Measurements from ENCODE around the gene LMF2. TPM values are rescaled to one million over a fixed set of nuclear protein-coding genes. Genes with fewer than 3 reads are reported as not detected.

LMF2 gene
- total and polyA plus RNA-seq, 2 of the 8 experiments (the other 6 are each of a cell fraction or from before 2014, with no cell fraction given) = 34.3 to 62.9 TPM

- H2AK5ac ChIP-seq (ENCODE audit: low read depth, low read length) = no peak overlapping the region
- H3K4me1 ChIP-seq (replicated peaks in 1 of 4; ENCODE audit: control insufficient read depth in 3 of 4, insufficient read depth in 4 of 4, low read length in 3 of 4) = peaks cover 2 to 8% (median 5%) of the 10 kb centered on the region in 4 experiments
- no peak overlapping the region for H4K91ac ChIP-seq (replicated peaks; ENCODE audit: insufficient read length, low read length)
- H2BK20ac ChIP-seq (ENCODE audit: low read length) = no peak overlapping the region
- H3K79me2 ChIP-seq (ENCODE audit: control insufficient read depth in 1 of 2, insufficient read depth in 2 of 2, low read length in 2 of 2) = peaks cover 0 to 13% of the 10 kb centered on the region in 2 experiments; a peak in 2 of 4 replicates
- no peak overlapping the region for H3K27ac ChIP-seq (ENCODE audit: low read depth, low read length)
- no peak overlapping the region for H3K56ac ChIP-seq (replicated peaks; ENCODE audit: insufficient read length, low read depth, low read length)
- H2AFZ ChIP-seq (ENCODE audit: low read length) = no peak overlapping the region
- H3K14ac ChIP-seq (ENCODE audit: insufficient read length) = no peak overlapping the region
- H3K23ac ChIP-seq (ENCODE audit: insufficient read length) = no peak overlapping the region
- H3K4me3 ChIP-seq (ENCODE audit: extremely low read depth in 1 of 4, insufficient read depth in 2 of 4, low read depth in 3 of 4, low read length in 4 of 4) = no peak overlapping the region
- H3K79me1 ChIP-seq (ENCODE audit: low read depth, low read length) = peaks cover 9% of the 10 kb centered on the region; the same call in 1 of the 2 replicates
- H3K4ac ChIP-seq (replicated peaks; ENCODE audit: insufficient read length, low read depth, low read length) = no peak overlapping the region
- CTCF ChIA-PET (ENCODE audit: partially characterized antibody) = interaction anchor here (0.5 to 2.7 kb wide), 3 partner anchors 10 to 146 kb away, joined by 3 to 11 read pairs (median 3); no protein-coding TSS in a partner anchor
- no peak overlapping the region for H4K8ac ChIP-seq (ENCODE audit: extremely low read depth, insufficient read depth, low read length)
- no peak overlapping the region for H2BK15ac ChIP-seq (ENCODE audit: low read length)
- DNase-seq (ENCODE audit: low read depth in 1 of 2, low spot score in 2 of 2) (no peak), FAIRE-seq (no peak)
- no peak overlapping the region for H2BK12ac ChIP-seq (ENCODE audit: low read depth, low read length)
- peaks cover 11% of the 10 kb centered on the region; the same call in 1 of the 2 replicates for H3K23me2 ChIP-seq (ENCODE audit: low read depth, low read length)
- no peak overlapping the region for H2BK120ac ChIP-seq (replicated peaks; ENCODE audit: low read depth, low read length)
- 97% methylated on average over 16 of the region's 44 CpGs; no CpG with 5 or more reads in 1 of the 2 experiments for WGBS, 2 experiments (ENCODE audit: extremely low coverage in 1 of 2, insufficient coverage in 1 of 2, insufficient read length in 1 of 2, insufficient replicate concordance in 2 of 2, low coverage in 1 of 2, low lambda C conversion rate in 2 of 2, missing lambda C conversion rate in 1 of 2)
- no peak overlapping the region for H3K18ac ChIP-seq (ENCODE audit: extremely low read depth, low read length)
- H3K4me2 ChIP-seq (ENCODE audit: insufficient read depth in 1 of 2, low read depth in 2 of 2, low read length in 2 of 2) = no peak overlapping the region
- H4K5ac ChIP-seq (ENCODE audit: insufficient read length, low read depth, low read length) = no peak overlapping the region
- H3K27me3 ChIP-seq (replicated peaks in 1 of 4; ENCODE audit: control insufficient read depth in 3 of 4, extremely low read depth in 1 of 4, insufficient read depth in 3 of 4, low read length in 3 of 4) = no peaks in the 10 kb centered on the region
- POLR2A ChIA-PET (ENCODE audit: partially characterized antibody) = interaction anchor here (1.1 to 2.7 kb wide), 2 partner anchors 13 to 20 kb away, joined by 3 to 17 read pairs; partner anchors contain the start of gene MIOX
- H3K9ac ChIP-seq (replicated peaks in 1 of 4; ENCODE audit: extremely low read depth in 1 of 4, low read depth in 3 of 4, low read length in 3 of 4) = no peak overlapping the region
- no peak overlapping the region for H2BK5ac ChIP-seq (ENCODE audit: low read depth, low read length)
- peaks cover 0 to 15% (median 0%) of the 10 kb centered on the region in 4 experiments; a peak in 2 of 8 replicates for H3K36me3 ChIP-seq (ENCODE audit: control insufficient read depth in 2 of 4, insufficient read depth in 4 of 4, low read length in 3 of 4)
- no peaks in the 10 kb centered on the region for H3K9me3 ChIP-seq (ENCODE audit: insufficient read depth in 2 of 2, low read depth in 1 of 2, low read length in 1 of 2)
- H4K20me1 ChIP-seq (replicated peaks in 1 of 2; ENCODE audit: control insufficient read depth in 1 of 2, insufficient read depth in 2 of 2, low read length in 2 of 2) = peaks cover 0 to 18% of the 10 kb centered on the region in 2 experiments
- no peak for TF ChIP-seq NANOG (IDR thresholded peaks at IDR 0.05; ENCODE audit: insufficient read depth, low read depth, low read length, poor library complexity, severe bottlenecking)
- no peak for TF ChIP-seq KDM4A (IDR thresholded peaks at IDR 0.05; ENCODE audit: low read depth, low read length, severe bottlenecking)
Observed at GRCh38 chr22:50504369-50505211, 2.9 kb downstream of the LMF2 start.

Measured in H1 (cell line).